ENCODE results near the gene TBX20.

TBX20 gene

GRCh38 chr7:35260246-35260645 lies 6.3 kb upstream of the TBX20 start:
- no peak for TF ChIP-seq CTCF (IDR thresholded peaks at IDR 0.05; ENCODE audit: insufficient read depth, missing control alignments)
- DNase-seq (ENCODE audit: insufficient read length, low spot score) (no peak), FAIRE-seq (no peak)

- no peak for TF ChIP-seq CTCF (IDR thresholded peaks at IDR 0.05; ENCODE audit: insufficient read depth, missing control alignments)
- FAIRE-seq, result no peak
- DNase-seq (ENCODE audit: insufficient read length, low spot score), result no peak
Observed at GRCh38 chr7:35259523-35259908, 5.6 kb upstream of the TBX20 start.

GRCh38 chr7:35258868-35259522 lies 5.1 kb upstream of the TBX20 start:
- FAIRE-seq (no peak), DNase-seq (ENCODE audit: insufficient read length, low spot score) (no peak)
- no peak for TF ChIP-seq CTCF (IDR thresholded peaks at IDR 0.05; ENCODE audit: insufficient read depth, missing control alignments)

- DNase-seq (ENCODE audit: insufficient read length, low spot score) (no peak), FAIRE-seq (no peak)
- TF ChIP-seq CTCF (IDR thresholded peaks at IDR 0.05; ENCODE audit: insufficient read depth, missing control alignments), result no peak
Observed at GRCh38 chr7:35258125-35258867, 4.4 kb upstream of the TBX20 start.

- TF ChIP-seq CTCF (IDR thresholded peaks at IDR 0.05; ENCODE audit: insufficient read depth, missing control alignments), result no peak
- DNase-seq (ENCODE audit: insufficient read length, low spot score) (no peak), FAIRE-seq (no peak)
Observed at GRCh38 chr7:35257251-35258124, 3.6 kb upstream of the TBX20 start.

- TF ChIP-seq CTCF (IDR thresholded peaks at IDR 0.05; ENCODE audit: insufficient read depth, missing control alignments), result no peak
- DNase-seq (ENCODE audit: insufficient read length, low spot score) (no peak), FAIRE-seq (no peak)
Observed at GRCh38 chr7:35256256-35257175, 2.6 kb upstream of the TBX20 start.

Data from D721Med (cell line).